ENCODE data around the gene FAAP100.

GRCh38 chr17:81513753-81514488, 38.2 kb downstream of the FAAP100 start:
- TF ChIP-seq POLR2AphosphoS5 (IDR thresholded peaks at IDR 0.05; ENCODE audit: low read depth, low read length) (no peak; the same call in 1 of the 2 replicates), REST (IDR thresholded peaks at IDR 0.05; ENCODE audit: insufficient read depth in 1 of 2, low read depth in 2 of 2, low read length in 2 of 2) (no peak)
